Activated T-helper 17 cell treated with anti-CD3 and anti-CD28 coated beads, Interleukin-2, amount 50 U/mL, for 72 hours (primary cell): ENCODE data around the gene FIGN. TPM values are rescaled to one million over a fixed set of nuclear protein-coding genes. Genes with fewer than 3 reads are reported as not detected.

Experiments used
- ATAC-seq: fragments of 150-1000 bp; cut with Tn5 transposase; replicated peaks from 2 replicates; pipeline ENCODE4 v1.10.0; 2021; ENCODE audit warnings: mild to moderate bottlenecking, moderate library complexity
- H3K27ac Mint-ChIP-seq: one replicate; pipeline ENCODE4 v1.8.0; 2022; ENCODE audit warnings: mixed read lengths
- H3K27me3 Mint-ChIP-seq: one replicate; pipeline ENCODE4 v1.8.0; 2022; ENCODE audit warnings: mixed read lengths
- H3K36me3 Mint-ChIP-seq: one replicate; pipeline ENCODE4 v1.8.0; 2022; ENCODE audit warnings: low read depth, mild to moderate bottlenecking, mixed read lengths
- H3K4me1 Mint-ChIP-seq: one replicate; pipeline ENCODE4 v1.8.0; 2022; ENCODE audit warnings: mixed read lengths
- H3K4me3 Mint-ChIP-seq: one replicate; pipeline ENCODE4 v1.8.0; 2022; ENCODE audit warnings: mild to moderate bottlenecking, mixed read lengths
- H3K9me3 Mint-ChIP-seq: one replicate; pipeline ENCODE4 v1.8.0; 2022; ENCODE audit warnings: mixed read lengths
- total RNA-seq, 2 donors: library from RNA; stranded (reverse); gene quantifications; one replicate each; pipeline ENCODE4 v1.2.3, GENCODE V29; 2022

FIGN gene
- total RNA-seq, 2 donors from 2014 or later = not detected

GRCh38 chr2:163580757-163581156 lies 155.1 kb downstream of the FIGN start:
- no peaks in the 10 kb centered on the region for H3K36me3 Mint-ChIP-seq
- ATAC-seq = no peak
- peaks cover 7% of the 10 kb centered on the region for H3K9me3 Mint-ChIP-seq
- no peak overlapping the region for H3K27ac Mint-ChIP-seq
- H3K4me3 Mint-ChIP-seq = no peak overlapping the region
- H3K4me1 Mint-ChIP-seq = no peaks in the 10 kb centered on the region
- no peaks in the 10 kb centered on the region for H3K27me3 Mint-ChIP-seq

- ATAC-seq = no peak
- Mint-ChIP-seq H3K27me3 (no peaks in the 10 kb centered on the region), H3K9me3 (peaks cover 11% of the 10 kb centered on the region), H3K27ac (no peak overlapping the region), H3K36me3 (no peaks in the 10 kb centered on the region), H3K4me1 (no peaks in the 10 kb centered on the region), H3K4me3 (no peak overlapping the region)
Observed at GRCh38 chr2:163574309-163574708, 161.5 kb downstream of the FIGN start.

- no peaks in the 10 kb centered on the region for H3K4me1 Mint-ChIP-seq
- H3K36me3 Mint-ChIP-seq = no peaks in the 10 kb centered on the region
- peaks cover 8% of the 10 kb centered on the region for H3K9me3 Mint-ChIP-seq
- no peak for ATAC-seq
- H3K27me3 Mint-ChIP-seq = no peaks in the 10 kb centered on the region
- no peak overlapping the region for H3K27ac Mint-ChIP-seq
- H3K4me3 Mint-ChIP-seq = no peak overlapping the region
Observed at GRCh38 chr2:163573652-163574051, 162.2 kb downstream of the FIGN start.

GRCh38 chr2:163572850-163573249 lies 163.0 kb downstream of the FIGN start:
- H3K4me1 Mint-ChIP-seq = no peaks in the 10 kb centered on the region
- no peak for ATAC-seq
- no peak overlapping the region for H3K27ac Mint-ChIP-seq
- H3K27me3 Mint-ChIP-seq = no peaks in the 10 kb centered on the region
- H3K9me3 Mint-ChIP-seq = peaks cover 8% of the 10 kb centered on the region
- no peak overlapping the region for H3K4me3 Mint-ChIP-seq
- H3K36me3 Mint-ChIP-seq = no peaks in the 10 kb centered on the region

- H3K4me3 Mint-ChIP-seq = no peak overlapping the region
- ATAC-seq = no peak
- no peaks in the 10 kb centered on the region for H3K4me1 Mint-ChIP-seq
- H3K27ac Mint-ChIP-seq = no peak overlapping the region
- H3K9me3 Mint-ChIP-seq = peaks cover 7% of the 10 kb centered on the region
- no peaks in the 10 kb centered on the region for H3K36me3 Mint-ChIP-seq
- H3K27me3 Mint-ChIP-seq = no peaks in the 10 kb centered on the region
Observed at GRCh38 chr2:163571423-163572102, 164.2 kb downstream of the FIGN start.

- H3K36me3 Mint-ChIP-seq = no peaks in the 10 kb centered on the region
- H3K9me3 Mint-ChIP-seq = peaks cover 4% of the 10 kb centered on the region
- H3K4me3 Mint-ChIP-seq = no peak overlapping the region
- H3K27me3 Mint-ChIP-seq = no peaks in the 10 kb centered on the region
- no peak for ATAC-seq
- H3K4me1 Mint-ChIP-seq = no peaks in the 10 kb centered on the region
- H3K27ac Mint-ChIP-seq = no peak overlapping the region
Observed at GRCh38 chr2:163570391-163570790, 165.4 kb downstream of the FIGN start.

GRCh38 chr2:163565192-163565591 lies 170.6 kb downstream of the FIGN start:
- ATAC-seq = no peak
- Mint-ChIP-seq H3K4me1 (no peaks in the 10 kb centered on the region), H3K27me3 (no peaks in the 10 kb centered on the region), H3K27ac (no peak overlapping the region), H3K36me3 (no peaks in the 10 kb centered on the region), H3K4me3 (no peak overlapping the region), H3K9me3 (peaks cover 4% of the 10 kb centered on the region)

GRCh38 chr2:163564236-163564635 lies 171.6 kb downstream of the FIGN start:
- no peak overlapping the region for H3K27ac Mint-ChIP-seq

GRCh38 chr2:163563336-163563735 lies 172.5 kb downstream of the FIGN start:
- no peak overlapping the region for H3K27ac Mint-ChIP-seq
- ATAC-seq = no peak
- no peaks in the 10 kb centered on the region for H3K36me3 Mint-ChIP-seq
- H3K9me3 Mint-ChIP-seq = peaks cover 4% of the 10 kb centered on the region
- no peak overlapping the region for H3K4me3 Mint-ChIP-seq
- H3K4me1 Mint-ChIP-seq = no peaks in the 10 kb centered on the region
- no peaks in the 10 kb centered on the region for H3K27me3 Mint-ChIP-seq

More at GRCh38 chr2:163564236-163564635, 171.6 kb downstream of the FIGN start:
- no peaks in the 10 kb centered on the region for H3K27me3 Mint-ChIP-seq
- no peak for ATAC-seq
- H3K4me1 Mint-ChIP-seq = no peaks in the 10 kb centered on the region
- no peak overlapping the region for H3K4me3 Mint-ChIP-seq
- peaks cover 4% of the 10 kb centered on the region for H3K9me3 Mint-ChIP-seq
- H3K36me3 Mint-ChIP-seq = no peaks in the 10 kb centered on the region

GRCh38 chr2:163558251-163559021 lies 177.4 kb downstream of the FIGN start:
- Mint-ChIP-seq H3K36me3 (no peaks in the 10 kb centered on the region), H3K27me3 (no peaks in the 10 kb centered on the region), H3K27ac (no peak overlapping the region), H3K4me1 (no peaks in the 10 kb centered on the region), H3K4me3 (no peak overlapping the region), H3K9me3 (peaks cover 4% of the 10 kb centered on the region)
- no peak for ATAC-seq

GRCh38 chr2:163556511-163556910 lies 179.3 kb downstream of the FIGN start:
- no peaks in the 10 kb centered on the region for H3K36me3 Mint-ChIP-seq
- no peak overlapping the region for H3K27ac Mint-ChIP-seq
- no peak overlapping the region for H3K4me3 Mint-ChIP-seq
- peaks cover 4% of the 10 kb centered on the region for H3K9me3 Mint-ChIP-seq
- ATAC-seq = no peak
- no peaks in the 10 kb centered on the region for H3K4me1 Mint-ChIP-seq
- no peaks in the 10 kb centered on the region for H3K27me3 Mint-ChIP-seq

- no peaks in the 10 kb centered on the region for H3K36me3 Mint-ChIP-seq
- H3K4me3 Mint-ChIP-seq = no peak overlapping the region
- H3K9me3 Mint-ChIP-seq = no peaks in the 10 kb centered on the region
- H3K27ac Mint-ChIP-seq = no peak overlapping the region
- H3K27me3 Mint-ChIP-seq = no peaks in the 10 kb centered on the region
- no peak for ATAC-seq
- no peaks in the 10 kb centered on the region for H3K4me1 Mint-ChIP-seq
Observed at GRCh38 chr2:163554864-163555263, 180.9 kb downstream of the FIGN start.

GRCh38 chr2:163553601-163554000 lies 182.2 kb downstream of the FIGN start:
- no peaks in the 10 kb centered on the region for H3K4me1 Mint-ChIP-seq
- ATAC-seq = no peak
- no peak overlapping the region for H3K4me3 Mint-ChIP-seq
- H3K27ac Mint-ChIP-seq = no peak overlapping the region
- no peaks in the 10 kb centered on the region for H3K27me3 Mint-ChIP-seq
- H3K36me3 Mint-ChIP-seq = no peaks in the 10 kb centered on the region
- H3K9me3 Mint-ChIP-seq = no peaks in the 10 kb centered on the region

- ATAC-seq = no peak
- no peaks in the 10 kb centered on the region for H3K36me3 Mint-ChIP-seq
- no peaks in the 10 kb centered on the region for H3K9me3 Mint-ChIP-seq
Observed at GRCh38 chr2:163552758-163553157, 183.1 kb downstream of the FIGN start.

GRCh38 chr2:163551616-163552373 lies 184.0 kb downstream of the FIGN start:
- no peaks in the 10 kb centered on the region for H3K4me1 Mint-ChIP-seq
- H3K27me3 Mint-ChIP-seq = no peaks in the 10 kb centered on the region
- ATAC-seq = no peak
- H3K36me3 Mint-ChIP-seq = no peaks in the 10 kb centered on the region
- no peak overlapping the region for H3K4me3 Mint-ChIP-seq
- H3K27ac Mint-ChIP-seq = no peak overlapping the region
- peaks cover 3% of the 10 kb centered on the region for H3K9me3 Mint-ChIP-seq

More at GRCh38 chr2:163552758-163553157, 183.1 kb downstream of the FIGN start:
- Mint-ChIP-seq H3K27me3 (no peaks in the 10 kb centered on the region), H3K4me3 (no peak overlapping the region), H3K27ac (no peak overlapping the region), H3K4me1 (no peaks in the 10 kb centered on the region)
